ENCODE data around the gene SH3RF3. TPM values are rescaled to one million over a fixed set of nuclear protein-coding genes. Genes with fewer than 3 reads are reported as not detected.

SH3RF3 gene
- total RNA-seq, 2 donors from 2014 or later, result 37.4 to 61.7 TPM

GRCh38 chr2:109343460-109343859 is 214.5 kb downstream of the SH3RF3 start:
- no peak for DNase-seq (ENCODE audit: low spot score)
- H3K36me3 ChIP-seq, result no peaks in the 10 kb centered on the region
- no peak for TF ChIP-seq CTCF (IDR thresholded peaks at IDR 0.05)
- ATAC-seq (ENCODE audit: insufficient number of reproducible peaks, low FRiP score, low read depth), result no peak
- H3K27ac ChIP-seq, result no peak overlapping the region
- no peaks in the 10 kb centered on the region for H3K9me3 ChIP-seq
- peaks cover 0 to 52% of the 10 kb centered on the region in 2 donors for H3K4me1 ChIP-seq (ENCODE audit: control insufficient read depth in 1 of 2, low read depth in 2 of 2)
- H3K4me3 ChIP-seq, result no peak overlapping the region
- no peaks in the 10 kb centered on the region for H3K27me3 ChIP-seq (replicated peaks; ENCODE audit: insufficient read depth)

DNA sequence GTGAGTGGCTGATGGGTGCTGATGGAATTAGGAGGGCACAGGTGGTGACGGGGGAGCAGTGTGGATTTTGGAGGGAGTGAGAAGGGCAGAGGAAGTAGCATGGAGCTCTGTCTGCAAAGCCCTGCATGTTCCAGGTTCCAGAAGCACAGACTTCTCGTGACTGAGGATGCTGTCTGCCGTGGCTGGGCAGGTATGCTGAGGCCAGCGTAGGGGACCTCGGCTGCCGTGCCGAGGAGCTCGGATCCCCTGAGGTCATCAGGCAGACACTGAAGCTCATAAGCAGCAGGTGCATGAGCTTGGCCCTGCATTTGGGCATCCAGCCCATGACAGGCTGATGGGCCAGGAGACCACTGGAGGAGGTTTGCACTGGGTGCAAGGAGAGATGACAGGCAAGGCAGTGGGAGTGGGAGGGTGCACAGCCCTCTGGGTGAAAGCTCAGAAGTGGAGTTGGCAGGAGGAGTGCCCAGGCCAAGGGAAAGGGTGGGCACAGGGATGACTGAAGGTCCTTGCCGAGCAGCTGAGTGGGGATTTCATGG is 215.3 kb downstream of the SH3RF3 start:
- Histone ChIP-seq H3K27me3 (replicated peaks; ENCODE audit: insufficient read depth) (no peaks in the 10 kb centered on the region), H3K36me3 (no peaks in the 10 kb centered on the region), H3K4me1 (ENCODE audit: control insufficient read depth in 1 of 2, low read depth in 2 of 2) (peaks cover 2 to 59% of the 10 kb centered on the region in 2 donors), H3K27ac (no peak overlapping the region), H3K9me3 (no peaks in the 10 kb centered on the region), H3K4me3 (no peak overlapping the region)
- DNase-seq (ENCODE audit: low spot score) (no peak), ATAC-seq (ENCODE audit: insufficient number of reproducible peaks, low FRiP score, low read depth) (no peak)
- TF ChIP-seq CTCF (IDR thresholded peaks at IDR 0.05), result no peak

- no peak for DNase-seq (ENCODE audit: low spot score)
- no peaks in the 10 kb centered on the region for H3K36me3 ChIP-seq
- H3K4me3 ChIP-seq, result no peak overlapping the region
- H3K9me3 ChIP-seq, result no peaks in the 10 kb centered on the region
- no peaks in the 10 kb centered on the region for H3K27me3 ChIP-seq (replicated peaks; ENCODE audit: insufficient read depth)
- no peak for TF ChIP-seq CTCF (IDR thresholded peaks at IDR 0.05)
- no peak for ATAC-seq (ENCODE audit: insufficient number of reproducible peaks, low FRiP score, low read depth)
- H3K27ac ChIP-seq, result no peak overlapping the region
- peaks cover 9 to 60% of the 10 kb centered on the region in 2 donors for H3K4me1 ChIP-seq (ENCODE audit: control insufficient read depth in 1 of 2, low read depth in 2 of 2)
Measured at GRCh38 chr2:109345091-109345490, 216.1 kb downstream of the SH3RF3 start.

DNA sequence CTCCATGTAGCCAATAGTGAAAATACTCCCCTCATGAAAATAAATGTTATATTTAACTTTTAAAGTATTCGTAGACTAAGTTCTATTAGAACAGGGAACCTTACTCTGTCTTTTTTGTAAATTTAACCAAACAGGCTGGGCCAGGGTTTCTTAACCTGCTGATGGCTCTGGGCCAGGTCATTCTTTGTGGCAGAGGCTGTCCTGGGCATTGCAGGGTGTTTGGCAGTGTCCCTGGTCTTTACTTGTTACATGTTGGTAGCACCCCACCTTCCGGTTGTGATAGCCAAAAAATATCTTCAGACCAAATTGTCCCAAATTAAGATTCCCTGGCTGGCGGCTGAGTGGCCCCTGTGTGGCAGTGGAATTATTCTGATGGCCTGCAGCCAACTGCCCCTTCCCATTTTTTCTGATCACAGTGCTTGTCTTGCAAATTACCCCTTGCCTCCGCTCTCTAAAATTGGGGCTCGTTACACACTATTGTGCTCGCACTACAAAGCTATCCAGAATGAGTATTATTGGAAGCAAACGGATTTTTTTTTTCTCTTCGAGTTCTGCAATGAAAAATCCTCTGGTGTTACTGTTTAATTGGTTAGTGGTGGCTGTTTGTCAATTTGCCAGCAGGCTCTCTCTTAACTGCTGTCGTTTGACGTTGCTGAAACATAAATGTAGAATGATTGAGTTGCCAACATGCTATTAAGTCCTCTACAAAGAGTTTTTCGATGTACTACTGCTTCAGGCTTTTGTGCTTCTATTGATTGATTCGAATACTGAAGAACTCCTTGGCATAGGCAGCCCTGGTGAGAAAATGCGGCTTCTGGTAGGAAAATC is 216.9 kb downstream of the SH3RF3 start:
- no peaks in the 10 kb centered on the region for H3K36me3 ChIP-seq
- DNase-seq (ENCODE audit: low spot score) (no peak), ATAC-seq (ENCODE audit: insufficient number of reproducible peaks, low FRiP score, low read depth) (no peak)

More for the DNA sequence above, 216.9 kb downstream of the SH3RF3 start:
- Histone ChIP-seq H3K4me3 (no peak overlapping the region), H3K4me1 (ENCODE audit: control insufficient read depth in 1 of 2, low read depth in 2 of 2) (peaks cover 17 to 68% of the 10 kb centered on the region in 2 donors), H3K27me3 (replicated peaks; ENCODE audit: insufficient read depth) (no peaks in the 10 kb centered on the region), H3K9me3 (no peaks in the 10 kb centered on the region), H3K27ac (no peak overlapping the region)
- no peak for TF ChIP-seq CTCF (IDR thresholded peaks at IDR 0.05)

All from thoracic aorta (tissue), 2 donors.